Astrocyte (in vitro differentiated cells and primary cell): ENCODE data around the gene LRRC28.

Experiments
- EZH2 ChIP-seq: IDR thresholded peaks from 2 replicates; pipeline ENCODE4 v1.6.1; 2012; ENCODE audit warnings: mild to moderate bottlenecking, low read length, inconsistent platforms; ENCODE audit not compliant: insufficient read depth
- TF ChIP-seq, protein P1 (sequence below): IDR thresholded peaks from 2 replicates; pipeline ENCODE4 v1.5.1; 2011; ENCODE audit warnings: low read depth, mild to moderate bottlenecking, inconsistent platforms, low read length, moderate library complexity; ENCODE audit not compliant: insufficient read depth

DNA sequence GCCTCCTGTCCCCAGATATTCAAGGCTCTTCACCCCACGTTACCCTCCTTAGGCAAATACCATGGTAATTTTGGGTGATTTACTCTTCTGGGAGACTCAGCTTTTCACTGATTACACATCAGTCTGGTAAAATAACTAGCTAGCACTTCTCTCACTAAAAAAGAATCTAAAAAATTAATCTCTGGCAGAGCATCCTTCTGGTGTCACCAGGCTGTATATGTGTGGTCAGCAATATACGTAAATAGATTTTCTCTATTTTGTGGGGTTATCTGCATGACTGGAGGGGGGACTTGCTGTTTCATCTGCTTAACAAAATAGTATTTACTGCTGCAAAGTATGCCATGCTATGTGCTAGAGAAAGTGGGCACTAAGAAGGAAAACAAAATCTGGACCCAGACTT, 45.1 kb downstream of the LRRC28 start:
- TF ChIP-seq, protein P1, sequence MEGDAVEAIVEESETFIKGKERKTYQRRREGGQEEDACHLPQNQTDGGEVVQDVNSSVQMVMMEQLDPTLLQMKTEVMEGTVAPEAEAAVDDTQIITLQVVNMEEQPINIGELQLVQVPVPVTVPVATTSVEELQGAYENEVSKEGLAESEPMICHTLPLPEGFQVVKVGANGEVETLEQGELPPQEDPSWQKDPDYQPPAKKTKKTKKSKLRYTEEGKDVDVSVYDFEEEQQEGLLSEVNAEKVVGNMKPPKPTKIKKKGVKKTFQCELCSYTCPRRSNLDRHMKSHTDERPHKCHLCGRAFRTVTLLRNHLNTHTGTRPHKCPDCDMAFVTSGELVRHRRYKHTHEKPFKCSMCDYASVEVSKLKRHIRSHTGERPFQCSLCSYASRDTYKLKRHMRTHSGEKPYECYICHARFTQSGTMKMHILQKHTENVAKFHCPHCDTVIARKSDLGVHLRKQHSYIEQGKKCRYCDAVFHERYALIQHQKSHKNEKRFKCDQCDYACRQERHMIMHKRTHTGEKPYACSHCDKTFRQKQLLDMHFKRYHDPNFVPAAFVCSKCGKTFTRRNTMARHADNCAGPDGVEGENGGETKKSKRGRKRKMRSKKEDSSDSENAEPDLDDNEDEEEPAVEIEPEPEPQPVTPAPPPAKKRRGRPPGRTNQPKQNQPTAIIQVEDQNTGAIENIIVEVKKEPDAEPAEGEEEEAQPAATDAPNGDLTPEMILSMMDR, result no peak
- TF ChIP-seq EZH2, result no peak
